GM18907 (cell line): Measurements from ENCODE around the gene LDLRAP1.

Experiments
- ATAC-seq: cut with Tn5 transposase; IDR thresholded peaks from one replicate; pipeline ENCODE4 v1.9.1; 2021; ENCODE audit warnings: mild to moderate bottlenecking, moderate library complexity; ENCODE audit not compliant: unreplicated experiment

LDLRAP1 gene

DNA sequence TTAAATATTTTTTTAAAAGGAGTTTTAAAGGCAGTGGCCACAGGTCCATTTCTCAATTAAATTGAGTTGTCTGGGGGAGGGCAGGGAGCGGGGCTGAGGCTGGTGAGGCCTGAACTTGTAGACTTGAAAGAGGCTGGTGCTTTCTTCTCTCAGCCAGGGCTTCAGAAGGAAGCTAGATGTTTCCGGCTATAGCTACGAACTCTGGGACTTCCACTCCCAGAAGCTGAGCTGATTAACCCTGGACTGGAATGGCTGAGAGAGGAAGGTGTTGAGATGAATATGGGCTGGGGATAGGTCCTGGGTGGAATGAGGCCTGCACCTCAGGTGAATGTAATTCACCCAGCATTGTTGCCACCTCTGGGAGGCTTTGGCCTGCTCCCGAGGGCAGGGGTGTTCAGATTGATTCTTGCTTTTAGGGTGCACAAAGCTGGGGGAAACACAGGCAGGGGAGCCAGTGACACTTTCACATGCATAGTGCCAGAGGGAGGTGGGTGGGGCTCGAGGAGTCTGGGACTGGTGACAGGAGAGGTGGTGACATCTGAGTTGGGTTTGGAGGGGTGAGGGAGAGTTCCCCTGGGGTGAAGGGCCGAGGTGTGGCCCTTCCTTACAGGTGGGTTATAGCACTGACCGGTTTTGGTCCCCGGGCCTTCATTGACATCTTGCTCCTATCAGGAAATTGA is 18.2 kb downstream of the LDLRAP1 start:
- no peak for ATAC-seq

DNA sequence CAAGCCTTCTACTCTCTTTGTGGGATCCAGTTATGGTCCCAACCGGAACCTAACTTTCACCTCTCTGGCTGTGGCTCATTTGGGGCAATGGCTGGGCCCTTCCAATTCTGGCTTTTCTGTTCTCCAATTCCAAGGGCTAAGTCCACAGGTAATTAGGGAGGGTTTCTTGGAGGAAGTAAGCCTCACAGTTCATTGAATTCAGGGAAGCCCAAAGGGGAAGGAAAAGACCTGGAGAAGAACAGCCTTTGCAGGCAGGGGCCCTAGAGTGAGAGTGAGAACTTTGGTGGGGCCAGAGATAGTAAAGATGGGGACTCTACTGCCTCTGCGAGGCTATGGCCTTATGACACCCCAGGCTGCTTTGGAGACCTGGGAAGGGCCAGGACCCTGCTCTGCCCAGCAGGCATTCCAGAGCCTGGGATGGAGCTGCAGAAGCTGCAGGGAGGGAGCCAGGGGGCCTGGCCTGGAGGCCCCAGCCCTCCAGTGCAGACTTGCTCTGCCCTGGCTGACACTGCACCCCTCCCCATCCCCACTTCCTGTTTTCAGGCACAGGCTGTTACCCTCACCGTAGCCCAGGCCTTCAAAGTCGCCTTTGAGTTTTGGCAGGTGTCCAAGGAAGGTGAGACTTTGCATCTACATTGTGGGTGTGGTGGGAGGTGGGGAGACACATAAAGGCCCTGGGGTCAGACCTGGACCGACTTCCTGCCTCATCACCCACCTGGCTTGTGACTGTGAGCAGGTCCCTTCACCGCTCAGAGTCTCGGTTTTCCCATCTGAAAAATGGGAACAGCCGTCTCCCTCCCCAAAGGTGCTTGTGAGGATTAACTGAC is 18.9 kb downstream of the LDLRAP1 start:
- peak; percentile 74 for ATAC-seq

- ATAC-seq = no peak
These were observed 19.5 kb downstream of the LDLRAP1 start for GRCh38 chr1:25562928-25563283.

DNA sequence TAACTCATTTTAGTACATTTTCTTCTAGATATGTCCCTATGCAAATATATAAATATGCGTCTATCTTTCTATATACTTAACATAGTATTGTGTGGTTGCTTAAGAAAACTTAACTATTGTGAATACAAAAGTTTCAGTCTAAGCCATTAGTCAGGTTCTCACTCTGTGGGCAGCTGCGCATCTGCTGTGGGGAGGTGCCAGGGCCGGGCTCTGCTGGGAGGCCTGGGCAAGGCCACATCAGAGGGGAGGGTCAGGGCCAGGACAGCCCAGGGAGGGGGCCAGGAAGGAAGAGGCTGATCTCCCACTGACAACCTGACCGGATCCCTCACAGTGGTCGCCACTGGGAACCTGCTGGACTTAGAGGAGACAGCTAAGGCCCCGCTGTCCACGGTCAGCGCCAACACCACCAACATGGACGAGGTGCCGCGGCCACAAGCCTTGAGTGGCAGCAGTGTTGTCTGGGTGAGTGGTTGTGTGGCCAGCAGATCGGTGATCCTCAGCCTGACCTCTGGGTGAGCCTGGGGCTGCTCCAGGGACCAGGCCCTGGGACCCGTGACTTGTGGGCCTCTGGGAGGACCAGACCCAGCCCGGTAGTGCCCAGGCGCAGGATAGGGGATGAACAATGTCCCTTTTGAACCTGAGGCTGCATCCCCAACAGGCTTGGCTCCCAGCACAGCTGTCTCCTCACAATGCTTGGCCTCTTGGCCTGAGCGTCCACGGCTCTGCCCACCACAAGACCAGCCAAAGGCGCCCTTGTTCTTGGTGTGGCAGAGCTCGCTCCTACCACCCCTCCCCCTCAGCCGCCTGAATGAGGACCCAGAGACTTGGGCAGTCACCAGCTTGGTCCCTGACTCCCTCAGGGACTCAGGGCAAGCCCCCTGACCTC is 20.2 kb downstream of the LDLRAP1 start:
- ATAC-seq = no peak

DNA sequence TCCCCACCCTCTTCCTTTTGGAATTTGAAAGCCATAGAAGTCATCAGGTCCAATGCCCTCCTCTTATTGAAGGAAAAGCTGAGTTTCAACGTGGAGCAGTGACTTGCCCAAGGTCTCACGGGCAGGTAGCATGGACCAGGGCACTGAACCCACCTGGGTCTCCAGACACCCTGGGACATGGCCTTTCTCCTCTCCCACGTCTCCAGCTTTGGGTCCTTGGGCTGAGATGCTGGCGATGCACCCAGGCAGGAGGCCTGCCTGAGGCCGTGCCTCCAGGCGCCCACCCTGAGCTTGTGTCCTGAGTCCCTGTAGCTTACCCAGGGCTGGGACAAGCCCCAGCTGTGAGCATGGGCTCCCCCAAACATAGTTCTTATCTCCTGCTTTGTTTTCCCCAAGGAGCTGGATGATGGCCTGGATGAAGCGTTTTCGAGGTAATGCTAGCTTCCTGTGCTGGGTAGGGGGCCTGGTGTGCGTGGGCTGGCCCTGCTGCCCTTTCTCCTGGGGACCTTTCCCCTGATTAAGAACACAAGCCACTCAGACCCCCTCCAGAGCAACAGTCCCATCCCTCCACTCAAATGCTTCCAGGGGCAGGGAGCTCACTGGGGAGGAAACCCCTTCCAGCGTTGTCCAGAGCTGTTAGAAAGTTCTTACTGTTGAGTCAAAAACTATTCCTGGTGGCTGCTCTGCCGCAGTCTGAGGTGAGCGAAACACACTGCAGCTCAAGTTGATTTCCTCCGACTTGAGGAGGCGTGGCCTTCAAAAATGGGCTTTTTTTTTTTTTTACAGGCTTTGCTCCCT is 21.6 kb downstream of the LDLRAP1 start:
- no peak for ATAC-seq

DNA sequence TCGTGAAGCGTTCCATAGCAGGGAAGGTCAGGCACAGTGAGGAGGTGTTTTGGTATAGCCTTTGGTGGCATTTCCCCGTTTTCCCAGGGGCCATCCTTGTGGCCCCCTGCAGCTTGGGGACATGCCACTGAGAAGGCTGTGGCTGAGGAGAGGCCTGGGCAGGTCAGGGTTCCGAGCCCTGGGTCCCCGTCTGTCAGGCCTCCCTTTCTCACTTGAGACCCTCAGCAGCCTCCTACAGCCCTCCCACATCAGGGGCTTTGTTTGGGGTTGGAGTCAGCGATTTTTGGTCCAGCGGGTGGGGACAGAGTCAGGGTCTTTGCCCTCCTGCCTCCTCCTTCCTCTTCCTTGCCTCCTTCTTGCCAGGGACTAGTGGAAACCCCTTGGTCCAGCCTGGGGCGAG is 22.2 kb downstream of the LDLRAP1 start:
- ATAC-seq = no peak

DNA sequence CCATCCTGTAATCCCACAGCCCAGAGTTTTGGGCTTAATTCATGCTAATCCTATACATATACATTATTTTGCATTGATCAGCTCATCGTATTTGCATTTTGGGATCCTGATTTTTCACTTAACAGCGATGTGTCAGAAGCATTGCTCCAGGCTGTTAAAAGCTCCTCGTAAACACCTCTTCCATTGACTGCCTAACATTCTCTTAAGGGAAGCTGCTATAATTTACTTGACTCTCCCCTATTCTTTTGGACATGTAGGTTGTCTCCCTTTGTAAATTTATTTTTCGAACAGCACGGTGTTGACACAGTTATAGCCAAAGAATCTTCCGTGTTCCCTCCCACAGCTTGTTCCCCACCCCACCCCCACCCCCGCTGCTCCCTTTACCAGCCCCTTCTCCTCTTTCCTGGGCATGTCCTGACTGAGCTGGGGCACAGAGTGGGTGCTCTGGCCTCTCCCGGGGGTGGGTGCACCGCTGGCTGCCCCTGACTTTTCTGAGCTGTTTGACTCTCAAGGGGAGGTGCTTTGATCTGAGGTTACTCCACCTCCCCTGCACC is 22.8 kb downstream of the LDLRAP1 start:
- no peak for ATAC-seq

DNA sequence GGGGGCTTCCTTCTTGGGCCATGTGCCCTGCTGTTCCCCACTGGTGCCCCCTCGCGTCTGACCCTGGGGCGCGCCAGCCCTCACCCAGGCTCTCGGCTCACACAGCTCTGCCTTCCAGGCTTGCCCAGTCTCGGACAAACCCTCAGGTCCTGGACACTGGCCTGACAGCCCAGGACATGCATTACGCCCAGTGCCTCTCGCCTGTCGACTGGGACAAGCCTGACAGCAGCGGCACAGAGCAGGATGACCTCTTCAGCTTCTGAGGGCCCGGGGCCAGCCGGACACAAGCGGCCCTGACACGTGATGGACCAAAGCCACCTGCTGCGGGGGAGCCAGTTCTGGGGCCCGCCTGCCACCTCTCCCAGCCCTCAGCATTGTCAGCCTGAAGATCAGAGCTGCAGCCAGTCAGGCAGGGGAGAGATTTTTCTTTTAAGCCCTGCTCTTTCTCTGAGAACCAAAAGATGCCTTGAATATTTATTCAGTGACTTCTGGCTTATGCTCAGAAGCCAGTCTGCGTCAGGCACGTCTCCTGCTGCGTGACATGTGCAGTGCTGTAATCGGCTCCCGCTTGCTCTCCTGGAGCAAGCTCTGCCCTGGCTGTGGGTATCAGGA is 23.4 kb downstream of the LDLRAP1 start:
- no peak for ATAC-seq

DNA sequence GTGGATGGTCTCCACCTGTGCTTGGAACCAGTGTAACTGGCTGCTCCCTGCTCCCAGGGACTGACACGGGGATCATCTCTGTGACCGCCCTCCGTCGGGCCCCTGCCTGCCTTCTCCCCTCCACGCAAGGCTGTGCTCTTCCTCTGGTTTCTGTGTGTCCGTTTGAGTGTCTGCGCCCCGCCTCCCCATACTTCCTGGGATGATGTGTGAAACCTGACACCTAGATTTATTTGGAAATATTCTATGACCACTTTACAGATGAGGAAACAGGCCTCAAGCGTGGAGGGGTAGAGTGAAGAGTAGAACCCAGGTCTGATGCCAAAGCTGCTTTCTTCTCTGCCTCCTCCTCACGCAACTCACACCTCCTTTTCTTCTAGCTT is 24.3 kb downstream of the LDLRAP1 start:
- no peak for ATAC-seq

DNA sequence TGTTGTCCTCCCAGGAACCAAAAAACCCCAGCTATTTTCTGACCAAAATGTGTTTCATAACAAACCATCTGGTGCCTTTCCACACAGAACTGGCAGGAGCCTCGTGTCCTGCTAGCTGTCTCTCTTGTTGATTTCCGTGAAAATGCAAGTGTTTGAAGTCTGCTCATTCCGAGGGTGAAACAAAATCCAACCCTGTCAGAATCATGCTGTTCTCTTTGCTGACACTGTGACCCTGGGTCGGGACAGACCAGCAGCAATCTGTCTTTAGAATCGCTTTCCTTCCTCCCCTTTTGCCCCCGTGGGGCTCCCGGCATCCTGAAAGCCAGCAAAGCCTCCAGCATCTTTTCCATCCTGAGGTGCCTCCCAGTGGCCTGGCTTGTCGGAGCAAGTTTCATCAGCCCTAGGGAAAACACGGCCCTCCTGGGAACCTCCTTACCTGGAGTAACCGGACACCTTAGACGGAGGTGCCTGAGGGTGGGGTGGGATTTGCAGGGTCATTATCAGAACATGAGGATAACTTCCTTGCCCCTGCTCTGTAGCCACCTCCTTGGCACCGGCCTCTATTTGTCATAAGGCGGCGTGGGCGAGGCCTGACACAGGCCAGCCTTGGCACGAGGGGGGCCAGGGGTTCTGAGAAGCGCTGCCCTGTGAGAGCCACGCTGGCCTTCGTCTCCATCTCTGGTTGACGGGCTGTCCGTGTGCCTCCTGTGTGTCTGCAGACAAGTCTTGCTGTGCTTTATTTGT is 24.9 kb downstream of the LDLRAP1 start:
- no peak for ATAC-seq

- no peak for ATAC-seq
These were observed 25.6 kb downstream of the LDLRAP1 start for GRCh38 chr1:25568834-25569596.

GRCh38 chr1:25569597-25570396 is 26.4 kb downstream of the LDLRAP1 start:
- ATAC-seq = no peak

- ATAC-seq = no peak
These were observed 27.6 kb downstream of the LDLRAP1 start for GRCh38 chr1:25570798-25571521.

DNA sequence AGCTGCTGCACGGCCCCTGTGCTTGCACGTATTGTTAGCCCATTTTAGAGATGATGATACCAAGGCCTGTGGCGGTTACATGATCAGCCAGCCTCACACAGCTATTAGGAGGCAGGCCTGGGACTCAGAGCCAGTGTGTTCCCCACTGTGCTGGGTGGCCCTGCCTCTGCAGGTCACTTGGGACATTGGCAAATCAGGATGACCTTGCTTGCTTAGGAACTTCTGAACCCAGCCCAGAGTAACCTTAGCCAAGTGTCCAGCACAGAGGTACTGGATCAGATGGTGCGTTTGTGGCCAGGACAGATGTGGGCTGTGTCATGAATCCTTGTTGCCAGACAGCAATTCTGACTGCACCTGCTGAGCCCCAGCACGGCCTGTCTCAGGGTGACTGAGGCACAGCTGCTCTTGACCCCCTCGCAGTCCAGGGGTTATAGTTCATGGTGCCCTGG is 28.1 kb downstream of the LDLRAP1 start:
- ATAC-seq = no peak

DNA sequence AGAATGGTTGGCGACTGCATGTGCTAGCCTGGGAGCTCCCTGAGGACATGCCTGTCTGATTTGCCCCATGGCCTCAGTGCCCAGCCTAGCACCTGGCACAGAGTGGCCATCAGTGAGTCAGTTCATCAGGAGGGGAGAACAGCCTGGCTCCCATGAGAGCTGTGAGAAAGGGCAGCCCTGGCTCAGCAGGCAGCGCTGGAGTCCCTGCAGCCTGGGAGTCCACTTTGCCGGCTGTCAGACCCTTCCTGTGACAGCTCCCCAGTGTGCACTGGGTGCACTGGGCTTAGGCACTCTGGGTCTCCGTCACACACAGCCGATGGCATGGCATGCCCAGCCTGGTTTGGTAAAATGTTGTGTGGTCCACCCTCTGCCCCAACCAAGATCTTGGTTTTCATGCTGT is 28.7 kb downstream of the LDLRAP1 start:
- ATAC-seq = no peak

- no peak for ATAC-seq
These were observed 29.5 kb downstream of the LDLRAP1 start for GRCh38 chr1:25572708-25573590.
